HCT116 (cell line): ENCODE results near the gene MID1. TPM values are rescaled to one million over a fixed set of nuclear protein-coding genes. Genes with fewer than 3 reads are reported as not detected.

ENCODE experiments used
- ATAC-seq: fragments of 200-7000 bp; cut with Tn5 transposase; 2 replicates; pipeline ENCODE4 v1.9.1; 2020; ENCODE audit warnings: mild to moderate bottlenecking, moderate library complexity
- BruUV-seq: library from RNA; stranded (reverse); fragments of 400-500 nt; replicated peaks from 2 replicates; lab custom pipeline; 2021; lab: Mats Ljungman, UMichigan
- CTCF ChIA-PET: fragments of 300-600 bp; sonication (Branson Sonifier 250); formaldehyde crosslinking; loops from one replicate; lab custom pipeline; 2021; ENCODE audit warnings: antibody characterized with exemption; lab: Charles Lee
- POLR2A ChIA-PET: fragments of 300-600, 350-600 bp; sonication (Branson Sonifier 250); formaldehyde crosslinking; loops from one replicate; lab custom pipeline; 2021; ENCODE audit warnings: antibody characterized with exemption; lab: Charles Lee
- RAD21 ChIA-PET, 2 experiments: fragments of 300-600 bp; sonication (Branson Sonifier 250); formaldehyde crosslinking; loops; one replicate each; lab custom pipeline; 2023; ENCODE audit warnings: low total read pairs in 2 of 2; ENCODE audit not compliant: uncharacterized antibody in 2 of 2, unreplicated experiment in 2 of 2, low non-redundant PET in 1 of 2; lab: Charles Lee
- DNase-seq: peaks from one replicate; pipeline ENCODE4 v3.0.0-alpha.2; 2010; ENCODE audit warnings: low read depth, low spot score
- H2AFZ ChIP-seq: fragments of 200-600 bp; shearing (Covaris generic), sonication (generic); 2 replicates; pipeline ENCODE4 v1.6.1; 2017; ENCODE audit warnings: low read depth, mixed run types, mixed read lengths, antibody characterized with exemption, low read length; ENCODE audit not compliant: poor library complexity, severe bottlenecking
- H3K27ac ChIP-seq: 2 replicates; pipeline ENCODE4 v1.5.1; 2012; ENCODE audit warnings: low read depth, low read length
- H3K27me3 ChIP-seq: fragments of 200-600 bp; sonication (generic); 2 replicates; pipeline ENCODE4 v1.6.1; 2016; ENCODE audit warnings: mixed run types, low read length, mixed read lengths; ENCODE audit not compliant: insufficient read depth
- H3K36me3 ChIP-seq, 2 experiments: fragments of 200-500 bp in 1 of 2; fragments of 200-600 bp in 1 of 2; sonication (Bioruptor generic) in 1 of 2; sonication (generic) in 1 of 2; 2 replicates each; pipeline versions ENCODE4 v1.5.1 to v1.6.1; 2014 to 2016; ENCODE audit warnings: low read length in 2 of 2, inconsistent platforms in 1 of 2, mixed read lengths in 1 of 2, mixed run types in 1 of 2; ENCODE audit not compliant: insufficient read depth in 2 of 2, control insufficient read depth in 1 of 2
- H3K4me1 ChIP-seq, 2 experiments: fragments of 200-600 bp in 1 of 2; sonication (generic) in 1 of 2; 2 replicates each; pipeline versions ENCODE4 v1.5.1 to v1.6.1; 2012 to 2017; ENCODE audit warnings: low read length in 2 of 2, inconsistent platforms in 1 of 2, mild to moderate bottlenecking in 1 of 2, mixed read lengths in 1 of 2, mixed run types in 1 of 2, moderate library complexity in 1 of 2; ENCODE audit not compliant: insufficient read depth in 2 of 2, control insufficient read depth in 1 of 2
- H3K4me2 ChIP-seq: fragments of 200-600 bp; sonication (generic); 2 replicates; pipeline ENCODE4 v1.6.1; 2017; ENCODE audit warnings: mixed run types, low read length, mixed read lengths
- H3K4me3 ChIP-seq, 2 experiments: fragments of 200-600 bp in 1 of 2; sonication (generic) in 1 of 2; replicated peaks in 1 of 2; 2 replicates each; pipeline ENCODE4 v1.5.1; 2011 to 2016; ENCODE audit warnings: low read length in 2 of 2, control low read depth in 1 of 2, low read depth in 1 of 2, mild to moderate bottlenecking in 1 of 2, mixed read lengths in 1 of 2, mixed run types in 1 of 2
- H3K79me2 ChIP-seq: fragments of 200-600 bp; sonication (generic); 2 replicates; pipeline ENCODE4 v1.6.1; 2017; ENCODE audit warnings: mild to moderate bottlenecking, mixed run types, low read length, moderate library complexity, mixed read lengths; ENCODE audit not compliant: insufficient read depth
- H3K9ac ChIP-seq: fragments of 200-600 bp; sonication (generic); 2 replicates; pipeline ENCODE4 v1.6.1; 2016; ENCODE audit warnings: low read length, mixed read lengths
- H3K9me2 ChIP-seq: fragments of 200-600 bp; sonication (generic), shearing (Covaris generic); 2 replicates; pipeline ENCODE4 v1.6.1; 2017; ENCODE audit warnings: mixed run types, mild to moderate bottlenecking, moderate library complexity; ENCODE audit not compliant: insufficient read depth
- H3K9me3 ChIP-seq, 2 experiments: fragments of 200-500 bp in 1 of 2; fragments of 200-600 bp in 1 of 2; sonication (Bioruptor generic) in 1 of 2; sonication (generic) in 1 of 2; 2 replicates each; pipeline ENCODE4 v1.6.1; 2014 to 2017; ENCODE audit warnings: low read length in 2 of 2, mixed read lengths in 2 of 2, inconsistent platforms in 1 of 2, low read depth in 1 of 2, mild to moderate bottlenecking in 1 of 2, mixed run types in 1 of 2, moderate library complexity in 1 of 2; ENCODE audit not compliant: control insufficient read depth in 1 of 2, insufficient read depth in 1 of 2
- H4K20me1 ChIP-seq: fragments of 200-600 bp; sonication (generic), shearing (Covaris generic); 2 replicates; pipeline ENCODE4 v1.6.1; 2017; ENCODE audit warnings: mixed run types, mild to moderate bottlenecking, moderate library complexity; ENCODE audit not compliant: insufficient read depth
- ATF3 ChIP-seq: IDR thresholded peaks from 2 replicates; pipeline ENCODE4 v1.6.1; 2012
- CBX3 ChIP-seq: IDR thresholded peaks from 2 replicates; pipeline ENCODE4 v1.6.1; 2012; ENCODE audit warnings: low read depth
- EGR1 ChIP-seq: IDR thresholded peaks from 2 replicates; pipeline ENCODE4 v1.6.1; 2012; ENCODE audit warnings: low read depth
- ELF1 ChIP-seq: IDR thresholded peaks from 2 replicates; pipeline ENCODE4 v1.6.1; 2012; ENCODE audit warnings: low read depth, borderline replicate concordance
- EZH2 ChIP-seq: fragments of 200-600 bp; sonication (generic); IDR thresholded peaks from 2 replicates; pipeline ENCODE4 v1.6.1; 2017; ENCODE audit warnings: antibody characterized with exemption, mixed run types
- FOSL1 ChIP-seq: IDR thresholded peaks from 2 replicates; pipeline ENCODE4 v1.6.1; 2012; ENCODE audit warnings: low read depth
- REST ChIP-seq: IDR thresholded peaks from 2 replicates; pipeline ENCODE4 v1.6.1; 2012; ENCODE audit warnings: low read depth
- intact Hi-C: fragments of 100-400 bp; cut with micrococcal nuclease; formaldehyde crosslinking; loops from 2 replicates; pipeline ENCODE4 v1.10.0; 2022
- total RNA-seq: library from RNA; stranded (reverse); gene quantifications from one replicate; pipeline ENCODE4 v1.2.1, GENCODE V29; 2021; ENCODE audit not compliant: unreplicated experiment

The MID1 gene
- total RNA-seq, 1 experiment from 2014 or later, result 48.8 TPM

DNA sequence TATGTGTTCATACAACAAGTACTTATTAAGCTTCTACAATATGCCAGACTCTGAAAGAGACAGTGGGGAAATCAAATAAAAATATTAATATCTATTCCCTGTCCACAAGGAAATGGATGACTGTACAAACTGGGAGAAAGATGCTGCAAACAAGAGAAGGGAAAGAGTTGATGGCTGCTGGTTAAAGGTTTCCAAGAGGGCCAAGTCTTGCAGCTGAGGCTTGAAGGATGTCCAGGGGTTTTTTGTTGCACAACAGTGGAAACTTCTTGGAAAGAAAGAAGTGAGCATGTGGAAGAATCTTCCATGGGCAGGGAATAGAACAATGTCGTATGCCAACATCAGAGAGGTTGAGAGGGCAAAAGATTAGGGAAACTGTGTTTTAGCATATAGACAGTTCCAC, 95.8 kb downstream of the MID1 start:
- intact Hi-C loops, result no loop called here
- ChIA-PET CTCF (no interaction called here), RAD21 (no interaction called here), POLR2A (no interaction called here)
- Histone ChIP-seq H3K9me2 (no peaks in the 10 kb centered on the region), H3K36me3 (no peaks in the 10 kb centered on the region), H3K9me3 (no peaks in the 10 kb centered on the region), H3K9ac (no peak overlapping the region), H3K27me3 (no peaks in the 10 kb centered on the region), H3K27ac (no peak overlapping the region), H3K79me2 (peaks cover 2% of the 10 kb centered on the region; the same call in 1 of the 2 replicates), H4K20me1 (no peaks in the 10 kb centered on the region), H3K4me1 (no peaks in the 10 kb centered on the region), H3K4me2 (no peak overlapping the region), H3K4me3 (no peak overlapping the region), H2AFZ (no peak overlapping the region)
- ATAC-seq (no peak), DNase-seq (no peak)
- TF ChIP-seq REST, result no peak
- no TSS peak for BruUV-seq

- intact Hi-C loops, result no loop called here
- Histone ChIP-seq H3K4me1 (no peaks in the 10 kb centered on the region), H3K9me3 (no peaks in the 10 kb centered on the region), H4K20me1 (no peaks in the 10 kb centered on the region), H3K4me3 (no peak overlapping the region), H3K27me3 (no peaks in the 10 kb centered on the region), H3K9ac (no peak overlapping the region), H3K79me2 (peaks cover 11% of the 10 kb centered on the region; the same call in 1 of the 2 replicates), H3K9me2 (no peaks in the 10 kb centered on the region), H3K4me2 (no peak overlapping the region), H3K36me3 (no peaks in the 10 kb centered on the region), H3K27ac (no peak overlapping the region), H2AFZ (no peak overlapping the region)
- ChIA-PET POLR2A (no interaction called here), RAD21 (no interaction called here), CTCF (no interaction called here)
- TF ChIP-seq ELF1 (no peak), EGR1 (no peak), CBX3 (no peak), EZH2 (no peak), FOSL1 (no peak), ATF3 (no peak)
- ATAC-seq, result no peak
- BruUV-seq, result no TSS peak
- DNase-seq, result no peak
Observed at GRCh38 chrX:10519761-10520160, 100.6 kb downstream of the MID1 start.
